IMR-90 (cell line): ENCODE measurements around the gene NXN. TPM values are rescaled to one million over a fixed set of nuclear protein-coding genes. Genes with fewer than 3 reads are reported as not detected.

ENCODE experiments used
- ATAC-seq: fragments of 200-7000 bp; cut with Tn5 transposase; 2 replicates; pipeline ENCODE4 v1.9.1; 2020; ENCODE audit warnings: low read depth, mild to moderate bottlenecking, moderate library complexity
- BruUV-seq: library from RNA; stranded (reverse); fragments of 400-500 nt; replicated peaks from 2 replicates; lab custom pipeline; 2021; lab: Mats Ljungman, UMichigan
- CTCF ChIA-PET: fragments of 300-600 bp; formaldehyde crosslinking; extraction: SDS; loops from one replicate; lab custom pipeline; 2021; ENCODE audit warnings: antibody characterized with exemption; lab: Yijun Ruan, JAX
- POLR2A ChIA-PET: fragments of 300-600 bp; sonication (Branson Sonifier 250); formaldehyde crosslinking; loops from one replicate; lab custom pipeline; 2022; ENCODE audit warnings: antibody characterized with exemption; ENCODE audit not compliant: unreplicated experiment; lab: Charles Lee
- DNase-seq: peaks from one replicate; pipeline ENCODE4 v3.0.0; 2013
- H2AFZ ChIP-seq: replicated peaks from 2 replicates; pipeline ENCODE3; 2013; ENCODE audit warnings: low read length, mild to moderate bottlenecking; ENCODE audit not compliant: poor library complexity
- H2AK5ac ChIP-seq: 2 replicates; pipeline ENCODE4 v1.6.1; 2013; ENCODE audit warnings: low read depth, low read length, inconsistent platforms
- H2AK9ac ChIP-seq: replicated peaks from 2 replicates; pipeline ENCODE3; 2013; ENCODE audit warnings: mild to moderate bottlenecking, low read depth, low read length, moderate library complexity; ENCODE audit not compliant: poor library complexity
- H2BK120ac ChIP-seq: 2 replicates; pipeline ENCODE4 v1.6.1; 2013; ENCODE audit warnings: low read depth, low read length, inconsistent platforms
- H2BK15ac ChIP-seq: 3 replicates; pipeline ENCODE4 v1.6.1; 2013; ENCODE audit warnings: low read depth, low read length, inconsistent platforms
- H2BK20ac ChIP-seq: 2 replicates; pipeline ENCODE4 v1.6.1; 2013; ENCODE audit warnings: low read depth, mild to moderate bottlenecking, inconsistent platforms, low read length, moderate library complexity
- H2BK5ac ChIP-seq: 2 replicates; pipeline ENCODE4 v1.6.1; 2013; ENCODE audit warnings: mild to moderate bottlenecking, low read depth, low read length, inconsistent platforms; ENCODE audit not compliant: poor library complexity, severe bottlenecking
- H3K14ac ChIP-seq: replicated peaks from 2 replicates; pipeline ENCODE4 v1.6.1; 2013; ENCODE audit warnings: low read depth, low read length, inconsistent platforms
- H3K18ac ChIP-seq: 2 replicates; pipeline ENCODE4 v1.6.1; 2013; ENCODE audit warnings: low read depth, low read length, control low read depth
- H3K23ac ChIP-seq: 2 replicates; pipeline ENCODE4 v1.6.1; 2013; ENCODE audit warnings: low read depth, low read length, inconsistent platforms
- H3K27ac ChIP-seq: 2 replicates; pipeline ENCODE4 v1.5.1; 2013; ENCODE audit warnings: mild to moderate bottlenecking, control low read depth, low read length; ENCODE audit not compliant: insufficient read depth
- H3K27me3 ChIP-seq: 2 replicates; pipeline ENCODE4 v1.6.1; 2013; ENCODE audit warnings: low read length; ENCODE audit not compliant: control insufficient read depth, insufficient read depth
- H3K36me3 ChIP-seq: 2 replicates; pipeline ENCODE4 v1.6.1; 2013; ENCODE audit warnings: low read length, mixed read lengths; ENCODE audit not compliant: control insufficient read depth, insufficient read depth
- H3K4ac ChIP-seq: 2 replicates; pipeline ENCODE4 v1.6.1; 2013; ENCODE audit warnings: low read depth, low read length, inconsistent platforms
- H3K4me1 ChIP-seq: 2 replicates; pipeline ENCODE4 v1.6.1; 2013; ENCODE audit warnings: low read length, mixed read lengths; ENCODE audit not compliant: control insufficient read depth, insufficient read depth
- H3K4me2 ChIP-seq: 2 replicates; pipeline ENCODE4 v1.6.1; 2013; ENCODE audit warnings: low read depth, mild to moderate bottlenecking, control low read depth, low read length, moderate library complexity
- H3K4me3 ChIP-seq: 2 replicates; pipeline ENCODE4 v1.5.1; 2013; ENCODE audit warnings: low read depth, mild to moderate bottlenecking, control low read depth, low read length, moderate library complexity; ENCODE audit not compliant: insufficient read depth
- H3K56ac ChIP-seq: 2 replicates; pipeline ENCODE4 v1.6.1; 2013; ENCODE audit warnings: low read length, inconsistent platforms; ENCODE audit not compliant: insufficient read depth; ENCODE audit errors: extremely low read depth
- H3K79me1 ChIP-seq, 2 experiments: 2 replicates each; pipeline ENCODE4 v1.6.1; 2013; ENCODE audit warnings: low read length in 2 of 2, inconsistent platforms in 1 of 2, low read depth in 1 of 2
- H3K9ac ChIP-seq: 2 replicates; pipeline ENCODE4 v1.6.1; 2013; ENCODE audit warnings: low read depth, low read length, control low read depth
- H3K9me1 ChIP-seq: 2 replicates; pipeline ENCODE4 v1.6.1; 2013; ENCODE audit warnings: low read length, inconsistent platforms; ENCODE audit not compliant: insufficient read depth
- H3K9me3 ChIP-seq: 2 replicates; pipeline ENCODE4 v1.6.1; 2013; ENCODE audit warnings: low read length; ENCODE audit not compliant: control insufficient read depth, insufficient read depth
- H4K20me1 ChIP-seq: 2 replicates; pipeline ENCODE4 v1.6.1; 2013; ENCODE audit warnings: low read length, inconsistent platforms; ENCODE audit not compliant: insufficient read depth
- H4K5ac ChIP-seq: 2 replicates; pipeline ENCODE4 v1.6.1; 2013; ENCODE audit warnings: mild to moderate bottlenecking, low read depth, low read length, control low read depth
- H4K8ac ChIP-seq, 2 experiments: 2 replicates each; pipeline ENCODE4 v1.6.1; 2013; ENCODE audit warnings: low read depth in 2 of 2, low read length in 2 of 2, control low read depth in 1 of 2, inconsistent platforms in 1 of 2
- H4K91ac ChIP-seq: 2 replicates; pipeline ENCODE4 v1.6.1; 2013; ENCODE audit warnings: low read depth, low read length, inconsistent platforms; ENCODE audit not compliant: insufficient read depth
- BHLHE40 ChIP-seq: fragments of 150-350 bp; IDR thresholded peaks from 2 replicates; pipeline ENCODE4 v1.6.1; 2016; ENCODE audit warnings: mild to moderate bottlenecking, low read depth, low read length
- CEBPB ChIP-seq: IDR thresholded peaks from 2 replicates; pipeline ENCODE4 v1.6.1; 2012; ENCODE audit warnings: low read depth, low read length, improper control_type of control experiment
- CHD1 ChIP-seq: IDR thresholded peaks from 2 replicates; pipeline ENCODE4 v1.6.1; 2012; ENCODE audit warnings: low read depth, low read length, improper control_type of control experiment
- CTCF ChIP-seq: conservative IDR thresholded peaks from 2 replicates; pipeline ENCODE4 v1.5.1; 2012; ENCODE audit warnings: mild to moderate bottlenecking, low read depth, low read length, improper control_type of control experiment
- ELK1 ChIP-seq: fragments of 150-350 bp; IDR thresholded peaks from 2 replicates; pipeline ENCODE4 v1.6.1; 2016; ENCODE audit warnings: low read depth, mild to moderate bottlenecking, low read length, moderate library complexity, borderline replicate concordance
- FOS ChIP-seq: fragments of 150-350 bp; IDR thresholded peaks from 2 replicates; pipeline ENCODE4 v1.6.1; 2016; ENCODE audit warnings: low read depth, low read length
- MAFK ChIP-seq: IDR thresholded peaks from 2 replicates; pipeline ENCODE4 v1.6.1; 2012; ENCODE audit warnings: low read depth, low read length, improper control_type of control experiment
- MAZ ChIP-seq: IDR thresholded peaks from 2 replicates; pipeline ENCODE4 v1.6.1; 2012; ENCODE audit warnings: low read depth, mild to moderate bottlenecking, low read length, improper control_type of control experiment, moderate library complexity, borderline replicate concordance
- MXI1 ChIP-seq: IDR thresholded peaks from 2 replicates; pipeline ENCODE4 v1.6.1; 2012; ENCODE audit warnings: low read depth, mild to moderate bottlenecking, low read length, moderate library complexity, borderline replicate concordance
- NFE2L2 ChIP-seq: fragments of 150-350 bp; IDR thresholded peaks from 2 replicates; pipeline ENCODE4 v1.6.1; 2016; ENCODE audit warnings: low read depth, mild to moderate bottlenecking, low read length
- RAD21 ChIP-seq: IDR thresholded peaks from 2 replicates; pipeline ENCODE4 v1.6.1; 2012; ENCODE audit warnings: low read length, improper control_type of control experiment
- RCOR1 ChIP-seq: IDR thresholded peaks from 2 replicates; pipeline ENCODE4 v1.6.1; 2012; ENCODE audit warnings: mild to moderate bottlenecking, low read length, improper control_type of control experiment; ENCODE audit not compliant: insufficient replicate concordance
- USF2 ChIP-seq: fragments of 150-350 bp; IDR thresholded peaks from 2 replicates; pipeline ENCODE4 v1.6.1; 2017; ENCODE audit warnings: mild to moderate bottlenecking, antibody characterized with exemption, low read length, low read depth
- WGBS, 2 experiments: methylation state at CpG; one replicate each; pipeline versions ENCODE4 v1.1.5 to v1.1.7; 2013; ENCODE audit warnings: missing lambda C conversion rate in 2 of 2; ENCODE audit not compliant: insufficient read length in 1 of 2; ENCODE audit errors: extremely low coverage in 2 of 2; 5-methylcytosine and 5-hydroxymethylcytosine counted together
- dilution Hi-C: fragments of 300-500 bp; cut with HindIII; formaldehyde crosslinking; loops from one replicate; pipeline ENCODE4 v1.14.3; 2018; ENCODE audit warnings: low sequenced_read_pairs; ENCODE audit not compliant: unreplicated experiment
- in situ Hi-C: fragments of 300-500 bp; cut with MboI; formaldehyde crosslinking; loops from 3 replicates; pipeline ENCODE4 v1.14.3; 2019; ENCODE audit warnings: low sequenced_read_pairs, inconsistent platforms, mixed read lengths
- intact Hi-C: fragments of 100-400 bp; cut with micrococcal nuclease; formaldehyde crosslinking; loops from 2 replicates; pipeline ENCODE4 v1.10.0; 2022
- polyA plus RNA-seq, 3 experiments: library from polyadenylated mRNA; depleted of rRNA; stranded (reverse); fragments of >200 nt; gene quantifications; 2 replicates each; pipeline ENCODE4 v1.2.3, GENCODE V29; 2012; ENCODE audit warnings: low replicate concordance in 1 of 3
- total RNA-seq: library from RNA; depleted of rRNA; stranded (reverse); fragments of >200 nt; gene quantifications from 2 replicates; pipeline ENCODE4 v1.2.3, GENCODE V29; 2012

Gene NXN
- total and polyA plus RNA-seq, 2 of the 4 experiments (the other 2 are of a cell fraction), result 52.5 to 116 TPM

- DNase-seq (peak; percentile 95), ATAC-seq (peak; percentile 91)
- WGBS, 2 experiments, result no CpG with 5 or more reads among the region's 9 CpGs
- Histone ChIP-seq H4K91ac (no peak overlapping the region), H3K79me1 (peaks cover 12 to 39% of the 10 kb centered on the region in 2 experiments; a peak in 3 of 4 replicates), H3K4me1 (peaks cover 2% of the 10 kb centered on the region; the same call in 1 of the 2 replicates), H3K27me3 (no peaks in the 10 kb centered on the region), H3K36me3 (peaks cover 10% of the 10 kb centered on the region; the same call in 1 of the 2 replicates), H3K18ac (no peak overlapping the region), H4K8ac (no peak overlapping the region), H3K9me1 (peaks cover 4% of the 10 kb centered on the region; the same call in 1 of the 2 replicates), H2AK9ac (no peak overlapping the region), H4K20me1 (peaks cover 57% of the 10 kb centered on the region), H3K56ac (no peak overlapping the region), H3K4me2 (no peak overlapping the region), H3K23ac (no peak overlapping the region), H2BK15ac (no peak overlapping the region), H2BK20ac (no peak overlapping the region), H3K14ac (no peak overlapping the region), H2AK5ac (no peak overlapping the region), H2BK120ac (no peak overlapping the region), H3K9me3 (no peaks in the 10 kb centered on the region), H3K4ac (no peak overlapping the region), H3K4me3 (no peak overlapping the region), H3K27ac (no peak overlapping the region), H2BK5ac (no peak overlapping the region), H4K5ac (no peak overlapping the region), H2AFZ (no peak overlapping the region), H3K9ac (no peak overlapping the region)
- dilution Hi-C loops, result no loop called here
- TF ChIP-seq MAFK, result no peak
- no peak for TF ChIP-seq FOS
- no peak for TF ChIP-seq MAZ
- no peak for TF ChIP-seq NFE2L2
- no peak for TF ChIP-seq CTCF
- no peak for TF ChIP-seq CHD1
- no peak for TF ChIP-seq USF2
- TF ChIP-seq RCOR1, result no peak
- no peak for TF ChIP-seq CEBPB
- TF ChIP-seq RAD21, result no peak
- no peak for TF ChIP-seq ELK1
- TF ChIP-seq MXI1, result no peak
- TF ChIP-seq BHLHE40, result no peak
- intact Hi-C loops, result no loop called here
- CTCF ChIA-PET, result no interaction called here
- POLR2A ChIA-PET, result no interaction called here
- in situ Hi-C loops, result no loop called here
- BruUV-seq, result no TSS peak
Observed at GRCh38 chr17:835263-835662, 144.3 kb downstream of the NXN start.
